ENCODE data around the gene IFNLR1.

The IFNLR1 gene

DNA sequence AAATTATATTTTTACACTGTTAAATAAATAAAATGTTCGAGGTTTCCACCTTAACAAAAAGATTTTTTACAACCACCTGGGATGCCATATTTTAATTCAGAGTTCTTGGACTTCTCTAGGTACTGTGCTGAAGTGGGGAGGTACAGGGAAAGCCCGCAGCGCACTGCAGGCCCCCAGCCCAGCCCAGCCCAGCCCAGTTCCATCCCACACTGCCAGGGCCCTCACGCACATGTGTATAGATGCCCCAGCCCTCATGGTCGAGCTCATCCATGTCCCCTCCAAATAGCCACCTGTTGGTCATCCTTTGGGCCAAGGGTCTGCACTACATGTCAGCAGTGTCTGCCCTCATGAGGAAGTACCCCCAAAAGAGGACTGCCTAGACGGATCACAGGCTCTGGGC lies 63.5 kb downstream of the IFNLR1 start:
- TF ChIP-seq, protein P1, sequence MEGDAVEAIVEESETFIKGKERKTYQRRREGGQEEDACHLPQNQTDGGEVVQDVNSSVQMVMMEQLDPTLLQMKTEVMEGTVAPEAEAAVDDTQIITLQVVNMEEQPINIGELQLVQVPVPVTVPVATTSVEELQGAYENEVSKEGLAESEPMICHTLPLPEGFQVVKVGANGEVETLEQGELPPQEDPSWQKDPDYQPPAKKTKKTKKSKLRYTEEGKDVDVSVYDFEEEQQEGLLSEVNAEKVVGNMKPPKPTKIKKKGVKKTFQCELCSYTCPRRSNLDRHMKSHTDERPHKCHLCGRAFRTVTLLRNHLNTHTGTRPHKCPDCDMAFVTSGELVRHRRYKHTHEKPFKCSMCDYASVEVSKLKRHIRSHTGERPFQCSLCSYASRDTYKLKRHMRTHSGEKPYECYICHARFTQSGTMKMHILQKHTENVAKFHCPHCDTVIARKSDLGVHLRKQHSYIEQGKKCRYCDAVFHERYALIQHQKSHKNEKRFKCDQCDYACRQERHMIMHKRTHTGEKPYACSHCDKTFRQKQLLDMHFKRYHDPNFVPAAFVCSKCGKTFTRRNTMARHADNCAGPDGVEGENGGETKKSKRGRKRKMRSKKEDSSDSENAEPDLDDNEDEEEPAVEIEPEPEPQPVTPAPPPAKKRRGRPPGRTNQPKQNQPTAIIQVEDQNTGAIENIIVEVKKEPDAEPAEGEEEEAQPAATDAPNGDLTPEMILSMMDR (IDR thresholded peaks at IDR 0.05; ENCODE audit: low read depth, low read length) = no peak
- no peak for DNase-seq (ENCODE audit: low read depth in 2 of 2)
- H3K4me3 ChIP-seq (replicated peaks in 1 of 2; ENCODE audit: low read depth in 2 of 2, low read length in 2 of 2) = no peak overlapping the region

DNA sequence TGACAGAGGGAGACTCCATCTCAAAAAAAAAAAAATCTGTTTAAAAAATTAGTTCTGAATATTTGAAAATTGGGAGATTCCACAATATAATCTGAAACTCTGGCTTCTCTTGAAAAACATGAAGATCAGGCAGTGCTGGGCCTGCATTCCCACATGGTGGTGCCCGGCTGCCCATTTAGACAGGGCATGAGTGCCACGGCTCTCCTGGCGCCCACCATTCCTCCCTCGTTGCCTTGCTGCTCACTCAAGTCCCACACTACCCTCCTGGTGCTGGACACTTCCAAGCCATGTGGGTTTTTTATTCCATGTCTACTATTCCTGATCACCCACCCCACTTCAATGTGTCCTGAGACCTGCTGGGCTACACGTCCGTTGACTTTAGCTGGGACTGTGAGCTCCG lies 64.3 kb downstream of the IFNLR1 start:
- TF ChIP-seq, protein P1 (IDR thresholded peaks at IDR 0.05; ENCODE audit: low read depth, low read length) = no peak
- no peak overlapping the region for H3K4me3 ChIP-seq (replicated peaks in 1 of 2; ENCODE audit: low read depth in 2 of 2, low read length in 2 of 2)
- no peak for DNase-seq (ENCODE audit: low read depth in 2 of 2)

DNA sequence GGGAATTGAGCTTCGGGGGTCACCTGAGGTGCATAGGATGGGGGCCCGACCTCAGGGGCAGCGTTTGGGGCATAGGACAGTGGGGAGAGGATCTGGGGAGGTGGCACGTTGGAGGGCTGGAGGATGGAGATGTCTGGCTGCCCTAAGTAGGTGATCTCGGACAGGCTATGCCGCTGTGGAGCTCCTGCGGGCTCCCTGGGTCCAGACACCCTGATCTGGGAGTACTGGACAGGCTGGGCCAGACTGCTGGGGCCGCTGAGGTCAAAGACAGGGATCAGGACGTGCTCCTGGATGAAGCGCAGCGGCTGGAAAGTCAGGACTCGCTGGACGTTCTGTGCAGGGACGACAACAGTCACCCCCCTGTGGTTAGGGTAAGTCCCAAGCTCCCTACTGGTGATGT lies 65.7 kb downstream of the IFNLR1 start:
- TF ChIP-seq, protein P1 (IDR thresholded peaks at IDR 0.05; ENCODE audit: low read depth, low read length) = no peak
- no peak overlapping the region for H3K4me3 ChIP-seq (replicated peaks in 1 of 2; ENCODE audit: low read depth in 2 of 2, low read length in 2 of 2)
- DNase-seq (ENCODE audit: low read depth in 2 of 2) = no peak

DNA sequence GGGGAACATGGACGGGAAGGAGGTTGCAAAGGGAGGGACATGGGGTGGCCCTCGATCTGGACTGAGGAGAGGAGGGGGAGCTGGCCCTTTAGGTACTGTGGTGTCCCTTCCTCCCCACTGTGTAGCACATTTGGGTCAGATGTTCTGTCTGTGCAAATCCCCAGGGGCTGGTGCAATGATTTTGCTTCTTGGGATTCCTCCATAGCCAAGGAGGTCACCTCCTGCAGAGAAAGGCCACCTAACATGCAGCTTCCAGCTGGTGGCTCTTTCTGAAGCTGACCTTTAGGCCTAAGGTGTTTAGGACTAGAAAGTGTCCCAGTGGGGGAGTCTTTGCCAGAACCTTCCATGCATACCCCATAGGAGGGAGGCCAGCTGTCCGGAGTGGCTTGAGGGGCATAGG lies 66.1 kb downstream of the IFNLR1 start:
- TF ChIP-seq, protein P1 (IDR thresholded peaks at IDR 0.05; ENCODE audit: low read depth, low read length) = no peak
- DNase-seq (ENCODE audit: low read depth in 2 of 2) = no peak
- no peak overlapping the region for H3K4me3 ChIP-seq (replicated peaks in 1 of 2; ENCODE audit: low read depth in 2 of 2, low read length in 2 of 2)

DNA sequence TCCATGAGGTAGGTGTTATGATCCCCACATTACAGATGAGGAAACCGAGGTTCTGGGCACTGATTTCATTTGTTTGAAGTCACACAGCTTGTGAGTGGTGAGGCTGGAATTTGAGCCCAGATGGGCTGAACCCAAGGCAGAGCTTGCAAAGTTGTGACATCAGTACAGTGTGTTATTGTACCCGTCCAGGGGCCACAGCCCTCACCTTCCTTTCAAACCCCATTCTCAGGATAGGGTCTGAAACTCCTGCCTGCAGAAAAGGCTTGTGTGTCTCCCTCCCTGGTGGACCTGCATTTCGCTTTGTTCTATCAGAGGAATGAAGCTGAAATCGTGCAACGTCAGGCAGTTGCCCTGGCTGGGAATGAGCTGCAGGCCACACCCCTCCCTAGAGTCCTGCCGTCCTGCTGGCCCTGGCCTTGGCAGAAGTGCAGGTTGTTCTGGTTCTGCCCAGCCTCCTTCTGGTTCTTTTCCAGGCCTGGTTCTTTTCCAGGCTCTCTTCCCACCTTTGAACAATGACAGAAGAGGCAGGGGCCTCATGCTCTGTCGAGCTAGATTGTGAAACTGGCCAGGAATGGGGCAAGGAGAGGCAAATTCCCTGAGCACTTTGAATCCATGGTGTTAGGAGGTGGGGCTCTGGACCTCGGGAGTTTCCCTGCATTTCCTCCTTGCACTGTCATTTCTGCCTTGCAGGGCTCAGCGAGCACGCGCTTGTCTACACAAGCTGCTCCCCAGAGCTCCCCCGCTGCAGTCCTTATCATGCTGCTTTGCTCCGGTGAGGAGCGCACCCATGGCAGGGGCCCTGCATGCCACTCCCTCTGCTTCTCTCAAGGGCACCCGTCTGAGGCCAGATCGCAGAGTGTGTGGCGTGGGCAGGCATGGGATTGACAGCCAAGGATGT lies 67.0 kb downstream of the IFNLR1 start:
- TF ChIP-seq, protein P1 (IDR thresholded peaks at IDR 0.05; ENCODE audit: low read depth, low read length) = no peak
- DNase-seq (ENCODE audit: low read depth in 2 of 2) = peak; percentile 54 to 88
- no peak overlapping the region for H3K4me3 ChIP-seq (replicated peaks in 1 of 2; ENCODE audit: low read depth in 2 of 2, low read length in 2 of 2)

DNA sequence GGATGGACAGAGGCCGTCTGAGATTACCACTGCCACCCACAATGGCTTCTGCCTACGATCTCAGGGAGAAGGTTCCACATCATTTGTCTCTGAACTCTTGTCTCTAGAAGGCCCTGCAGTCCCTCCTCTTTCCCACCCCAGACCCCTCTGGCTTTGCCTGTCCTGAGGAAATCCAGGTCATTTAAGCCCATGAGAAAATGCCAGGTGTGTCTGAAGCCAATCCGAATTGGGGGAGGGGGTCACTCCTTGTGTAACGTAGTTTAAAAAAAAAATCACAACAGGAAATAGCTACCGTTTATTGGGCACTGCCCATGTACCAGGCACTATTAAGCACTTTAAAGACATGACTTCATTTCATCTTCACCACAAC lies 67.6 kb downstream of the IFNLR1 start:
- TF ChIP-seq, protein P1 (IDR thresholded peaks at IDR 0.05; ENCODE audit: low read depth, low read length) = no peak

More for the DNA sequence above, 67.6 kb downstream of the IFNLR1 start:
- no peak for DNase-seq (ENCODE audit: low read depth in 2 of 2)
- no peak overlapping the region for H3K4me3 ChIP-seq (replicated peaks in 1 of 2; ENCODE audit: low read depth in 2 of 2, low read length in 2 of 2)

All from cardiac fibroblast (primary cell).